Parathyroid adenoma (tissue), 2 donors: Measurements from ENCODE around the gene SCN4A.

Source experiments
- H2AFZ ChIP-seq: fragments of 300-600 bp; sonication (generic); one replicate; pipeline ENCODE4 v1.7.0; 2017; ENCODE audit warnings: antibody characterized with exemption, mild to moderate bottlenecking
- H3K27ac ChIP-seq: fragments of 300-600 bp; sonication (generic); one replicate; pipeline ENCODE4 v1.7.0; 2017
- H3K27me3 ChIP-seq: fragments of 300-600 bp; sonication (generic); one replicate; pipeline ENCODE4 v1.7.0; 2017; ENCODE audit warnings: low read length; ENCODE audit not compliant: control insufficient read depth, insufficient read depth
- H3K36me3 ChIP-seq: fragments of 300-600 bp; sonication (generic); one replicate; pipeline ENCODE4 v1.7.0; 2017; ENCODE audit warnings: low read length; ENCODE audit not compliant: control insufficient read depth, insufficient read depth
- H3K4me1 ChIP-seq: fragments of 300-600 bp; sonication (generic); one replicate; pipeline ENCODE4 v1.7.0; 2017; ENCODE audit warnings: control low read depth
- H3K4me2 ChIP-seq: fragments of 300-600 bp; sonication (generic); one replicate; pipeline ENCODE4 v1.7.0; 2017; ENCODE audit warnings: low read length
- H3K4me3 ChIP-seq: fragments of 300-600 bp; sonication (generic); one replicate; pipeline ENCODE4 v1.7.0; 2017; ENCODE audit warnings: low read depth, low read length
- H3K79me2 ChIP-seq: fragments of 300-600 bp; sonication (generic); one replicate; pipeline ENCODE4 v1.7.0; 2017; ENCODE audit warnings: control low read depth
- H3K9ac ChIP-seq: fragments of 300-600 bp; sonication (generic); one replicate; pipeline ENCODE4 v1.7.0; 2017; ENCODE audit warnings: mild to moderate bottlenecking
- H3K9me3 ChIP-seq: fragments of 300-600 bp; sonication (generic); one replicate; pipeline ENCODE4 v1.7.0; 2017; ENCODE audit warnings: low read length; ENCODE audit not compliant: control insufficient read depth
- CTCF ChIP-seq: fragments of 300-600 bp; sonication (generic); IDR thresholded peaks from one replicate; pipeline ENCODE4 v1.7.0; 2017; ENCODE audit warnings: antibody characterized with exemption, mild to moderate bottlenecking
- donor health status: primary hyperparathyroidism.

The SCN4A gene

GRCh38 chr17:64001763-64002529 is 29.2 kb upstream of the SCN4A start:
- no peaks in the 10 kb centered on the region for H3K9me3 ChIP-seq
- H3K4me1 ChIP-seq, result peaks cover 5% of the 10 kb centered on the region
- no peaks in the 10 kb centered on the region for H3K36me3 ChIP-seq
- no peak overlapping the region for H3K4me2 ChIP-seq
- no peak overlapping the region for H3K4me3 ChIP-seq
- TF ChIP-seq CTCF, result no peak
- no peaks in the 10 kb centered on the region for H3K27me3 ChIP-seq
- H3K9ac ChIP-seq, result no peak overlapping the region
- H3K79me2 ChIP-seq, result no peaks in the 10 kb centered on the region
- H3K27ac ChIP-seq, result peak overlapping the region; percentile 49
- no peak overlapping the region for H2AFZ ChIP-seq

- Histone ChIP-seq H3K27ac (peak overlapping the region; percentile 49), H3K27me3 (no peaks in the 10 kb centered on the region)
- no peak for TF ChIP-seq CTCF
Measured at GRCh38 chr17:64001091-64001579, 28.4 kb upstream of the SCN4A start.

GRCh38 chr17:63999680-64000531 is 27.2 kb upstream of the SCN4A start:
- Histone ChIP-seq H2AFZ (no peak overlapping the region), H3K4me1 (peaks cover 5% of the 10 kb centered on the region), H3K4me2 (no peak overlapping the region), H3K27ac (no peak overlapping the region), H3K9me3 (no peaks in the 10 kb centered on the region), H3K79me2 (no peaks in the 10 kb centered on the region), H3K9ac (no peak overlapping the region), H3K4me3 (no peak overlapping the region), H3K27me3 (no peaks in the 10 kb centered on the region), H3K36me3 (no peaks in the 10 kb centered on the region)
- no peak for TF ChIP-seq CTCF

More at GRCh38 chr17:64001091-64001579, 28.4 kb upstream of the SCN4A start:
- H3K4me3 ChIP-seq, result no peak overlapping the region
- H3K9me3 ChIP-seq, result no peaks in the 10 kb centered on the region
- H3K79me2 ChIP-seq, result no peaks in the 10 kb centered on the region
- no peaks in the 10 kb centered on the region for H3K36me3 ChIP-seq
- no peak overlapping the region for H3K9ac ChIP-seq
- H3K4me1 ChIP-seq, result peaks cover 5% of the 10 kb centered on the region
- no peak overlapping the region for H2AFZ ChIP-seq
- H3K4me2 ChIP-seq, result no peak overlapping the region

- peaks cover 5% of the 10 kb centered on the region for H3K4me1 ChIP-seq
- H3K9me3 ChIP-seq, result no peaks in the 10 kb centered on the region
- H3K27ac ChIP-seq, result no peak overlapping the region
- H2AFZ ChIP-seq, result peak overlapping the region; percentile 84
- no peaks in the 10 kb centered on the region for H3K79me2 ChIP-seq
- no peak overlapping the region for H3K9ac ChIP-seq
- TF ChIP-seq CTCF, result no peak
- peak overlapping the region; percentile 74 for H3K4me3 ChIP-seq
- no peaks in the 10 kb centered on the region for H3K36me3 ChIP-seq
- peak overlapping the region; percentile 95 for H3K4me2 ChIP-seq
- no peaks in the 10 kb centered on the region for H3K27me3 ChIP-seq
Measured at GRCh38 chr17:63998721-63999679, 26.3 kb upstream of the SCN4A start.
